Measurements from ENCODE around the gene ZNF592. TPM values are rescaled to one million over a fixed set of nuclear protein-coding genes. Genes with fewer than 3 reads are reported as not detected.

Gene ZNF592
- total and polyA plus RNA-seq, 8 donors: 3.8 to 36.8 (median 9.8) TPM

GRCh38 chr15:84789762-84790161 lies 41.4 kb downstream of the ZNF592 start:
- peaks cover 4 to 39% (median 16%) of the 10 kb centered on the region in 4 donors for H3K4me1 ChIP-seq
- no peak overlapping the region for H3K4me3 ChIP-seq
- no peak overlapping the region for H3K27ac ChIP-seq
- TF ChIP-seq EP300 (IDR thresholded peaks at IDR 0.05): no peak
- no peak for TF ChIP-seq CTCF (IDR thresholded peaks at IDR 0.05)
- TF ChIP-seq POLR2A (IDR thresholded peaks at IDR 0.05): no peak
- TF ChIP-seq POLR2AphosphoS5 (IDR thresholded peaks at IDR 0.05): no peak
- H3K27me3 ChIP-seq: no peaks in the 10 kb centered on the region
- no peak for DNase-seq
- H3K36me3 ChIP-seq: peaks cover 10 to 76% (median 64%) of the 10 kb centered on the region in 4 donors
- WGBS, 5 donors: 84 to 92% (median 88%) methylated on average over 5 of the region's 5 CpGs
- intact Hi-C loops (cut with DNase I; ENCODE audit: low total_unique reads): no loop called here
- H3K9me3 ChIP-seq: no peaks in the 10 kb centered on the region

- 95 to 100% (median 99%) methylated on average over 3 to 4 of the region's 4 CpGs for WGBS, 5 donors
- Histone ChIP-seq H3K9me3 (no peaks in the 10 kb centered on the region), H3K4me3 (no peak overlapping the region), H3K27me3 (no peaks in the 10 kb centered on the region), H3K4me1 (peaks cover 4 to 30% (median 13%) of the 10 kb centered on the region in 4 donors), H3K36me3 (peaks cover 3 to 67% (median 61%) of the 10 kb centered on the region in 4 donors), H3K27ac (no peak overlapping the region)
- TF ChIP-seq CTCF (IDR thresholded peaks at IDR 0.05): no peak
- TF ChIP-seq EP300 (IDR thresholded peaks at IDR 0.05): no peak
- TF ChIP-seq POLR2A (IDR thresholded peaks at IDR 0.05): no peak
- no peak for TF ChIP-seq POLR2AphosphoS5 (IDR thresholded peaks at IDR 0.05)
- intact Hi-C loops (cut with DNase I; ENCODE audit: low total_unique reads): no loop called here
- DNase-seq: no peak
These were observed 42.3 kb downstream of the ZNF592 start for GRCh38 chr15:84790676-84791075.

- no peaks in the 10 kb centered on the region for H3K27me3 ChIP-seq
- intact Hi-C loops (cut with DNase I; ENCODE audit: low total_unique reads): no loop called here
- peaks cover 3 to 61% (median 59%) of the 10 kb centered on the region in 4 donors for H3K36me3 ChIP-seq
- no peaks in the 10 kb centered on the region for H3K9me3 ChIP-seq
- H3K4me3 ChIP-seq: no peak overlapping the region
- TF ChIP-seq POLR2A (IDR thresholded peaks at IDR 0.05) (no peak), POLR2AphosphoS5 (IDR thresholded peaks at IDR 0.05) (no peak), CTCF (IDR thresholded peaks at IDR 0.05) (no peak), EP300 (IDR thresholded peaks at IDR 0.05) (no peak)
- no peak overlapping the region for H3K27ac ChIP-seq
- WGBS, 5 donors: 91 to 100% (median 98%) methylated on average over 2 of the region's 2 CpGs
- peaks cover 4 to 21% (median 13%) of the 10 kb centered on the region in 4 donors for H3K4me1 ChIP-seq
- no peak for DNase-seq
These were observed 43.4 kb downstream of the ZNF592 start for GRCh38 chr15:84791763-84792162.

- H3K27ac ChIP-seq: no peak overlapping the region
- H3K4me3 ChIP-seq: no peak overlapping the region
- intact Hi-C loops (cut with DNase I; ENCODE audit: low total_unique reads): no loop called here
- peaks cover 15 to 78% (median 72%) of the 10 kb centered on the region in 4 donors for H3K36me3 ChIP-seq
- no peaks in the 10 kb centered on the region for H3K27me3 ChIP-seq
- H3K9me3 ChIP-seq: no peaks in the 10 kb centered on the region
- TF ChIP-seq POLR2A (IDR thresholded peaks at IDR 0.05) (no peak), CTCF (IDR thresholded peaks at IDR 0.05) (no peak), EP300 (IDR thresholded peaks at IDR 0.05) (no peak), POLR2AphosphoS5 (IDR thresholded peaks at IDR 0.05) (no peak)
- 93 to 97% (median 96%) methylated on average over 7 of the region's 7 CpGs for WGBS, 5 donors
- DNase-seq: no peak
- H3K4me1 ChIP-seq: peaks cover 0 to 5% (median 4%) of the 10 kb centered on the region in 4 donors
These were observed 45.2 kb downstream of the ZNF592 start for GRCh38 chr15:84793431-84794161.
